SU-DHL-6 (cell line): ENCODE measurements around the gene MDH1.

Source experiments
- H2AFZ ChIP-seq: fragments of 200-600 bp; sonication (generic); 2 replicates; pipeline ENCODE4 v1.6.1; 2014; ENCODE audit warnings: low read depth, mild to moderate bottlenecking, moderate library complexity, mixed read lengths, antibody characterized with exemption, low read length; ENCODE audit not compliant: severe bottlenecking
- H3F3A ChIP-seq: fragments of 200-600 bp; shearing (Covaris generic); 2 replicates; pipeline ENCODE4 v1.6.0; 2016; ENCODE audit warnings: antibody characterized with exemption, mild to moderate bottlenecking; ENCODE audit not compliant: insufficient read depth
- H3K27ac ChIP-seq: fragments of 200-600 bp; sonication (generic); 2 replicates; pipeline ENCODE4 v1.5.1; 2016; ENCODE audit warnings: low read depth, mild to moderate bottlenecking, low read length, moderate library complexity, mixed read lengths
- H3K27me3 ChIP-seq: fragments of 200-600 bp; sonication (generic), shearing (Covaris generic); 2 replicates; pipeline ENCODE4 v1.6.0; 2014; ENCODE audit warnings: mild to moderate bottlenecking, low read length
- H3K36me3 ChIP-seq: fragments of 200-600 bp; sonication (generic); 2 replicates; pipeline ENCODE4 v1.6.1; 2014; ENCODE audit warnings: mild to moderate bottlenecking, low read length, mixed read lengths
- H3K4me2 ChIP-seq: fragments of 300-600, 200-600 bp; shearing (Covaris generic), sonication (generic); 2 replicates; pipeline ENCODE4 v1.6.0; 2014; ENCODE audit warnings: low read length, low read depth, mild to moderate bottlenecking; ENCODE audit not compliant: poor library complexity, severe bottlenecking
- H3K4me3 ChIP-seq: fragments of 200-600 bp; sonication (generic); 2 replicates; pipeline ENCODE4 v1.5.1; 2014; ENCODE audit warnings: antibody characterized with exemption, low read length, mild to moderate bottlenecking, mixed read lengths; ENCODE audit not compliant: insufficient read depth, poor library complexity, severe bottlenecking
- H3K79me2 ChIP-seq: fragments of 200-600 bp; sonication (generic); 2 replicates; pipeline ENCODE4 v1.6.1; 2014; ENCODE audit warnings: mild to moderate bottlenecking, low read length, moderate library complexity; ENCODE audit not compliant: insufficient read depth
- H3K9ac ChIP-seq: fragments of 200-600 bp; sonication (generic); 2 replicates; pipeline ENCODE4 v1.7.0; 2014; ENCODE audit warnings: mild to moderate bottlenecking, low read length
- H3K9me2 ChIP-seq: fragments of 200-600 bp; sonication (generic); replicated peaks from 2 replicates; pipeline ENCODE4 v1.6.1; 2014; ENCODE audit warnings: low read length; ENCODE audit not compliant: insufficient read depth
- H3K9me3 ChIP-seq: fragments of 200-600 bp; sonication (generic); 2 replicates; pipeline ENCODE4 v1.6.1; 2014; ENCODE audit warnings: low read length, mixed read lengths; ENCODE audit not compliant: insufficient read depth
- H4K20me1 ChIP-seq: fragments of 200-600 bp; sonication (generic); 2 replicates; pipeline ENCODE4 v1.6.1; 2014; ENCODE audit warnings: low read depth, mild to moderate bottlenecking, antibody characterized with exemption, low read length, moderate library complexity, mixed read lengths
- EZH2phosphoT487 ChIP-seq: fragments of 200-600 bp; sonication (generic), shearing (Covaris generic); conservative IDR thresholded peaks from 2 replicates; pipeline ENCODE4 v1.6.1; 2018; ENCODE audit warnings: mild to moderate bottlenecking, antibody characterized with exemption, low read length, moderate library complexity, mixed read lengths
- TF ChIP-seq, protein P1 (sequence below): fragments of 200-600 bp; sonication (generic); IDR thresholded peaks from one replicate; pipeline ENCODE4 v1.5.1; 2017; ENCODE audit warnings: antibody characterized with exemption, mild to moderate bottlenecking, low read length, moderate library complexity; ENCODE audit not compliant: insufficient read depth, poor library complexity, severe bottlenecking

The MDH1 gene

DNA sequence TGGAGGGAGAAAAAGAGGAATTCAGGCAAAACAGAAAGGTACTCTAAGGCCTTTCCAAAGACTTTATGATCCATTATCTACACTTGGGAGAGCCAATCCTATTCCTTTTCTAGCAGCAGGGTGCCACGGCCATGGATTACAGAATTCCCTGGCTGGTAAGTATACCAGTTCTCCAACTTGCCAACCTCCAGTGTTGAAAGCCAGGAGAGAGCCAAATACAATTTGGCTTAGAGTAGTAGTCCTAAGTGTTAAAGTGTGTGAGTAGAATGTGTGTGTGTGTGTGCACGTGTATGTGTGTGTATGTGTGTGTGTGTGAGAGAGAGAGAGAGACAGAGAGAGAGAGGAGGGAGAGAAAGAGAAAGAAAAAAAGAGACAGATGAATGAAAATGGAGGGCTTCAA is 43.7 kb upstream of the MDH1 start:
- Histone ChIP-seq H3K27me3 (no peaks in the 10 kb centered on the region), H3K4me3 (no peak overlapping the region), H3K79me2 (peaks cover 9% of the 10 kb centered on the region; the same call in 1 of the 2 replicates), H4K20me1 (peaks cover 12% of the 10 kb centered on the region; the same call in 1 of the 2 replicates), H3K36me3 (no peaks in the 10 kb centered on the region), H3K9me3 (no peaks in the 10 kb centered on the region), H3K9me2 (no peaks in the 10 kb centered on the region), H3K27ac (no peak overlapping the region), H3K4me2 (no peak overlapping the region), H3F3A (peaks cover 7% of the 10 kb centered on the region; the same call in 1 of the 2 replicates), H2AFZ (no peak overlapping the region), H3K9ac (no peak overlapping the region)
- TF ChIP-seq, protein P1, sequence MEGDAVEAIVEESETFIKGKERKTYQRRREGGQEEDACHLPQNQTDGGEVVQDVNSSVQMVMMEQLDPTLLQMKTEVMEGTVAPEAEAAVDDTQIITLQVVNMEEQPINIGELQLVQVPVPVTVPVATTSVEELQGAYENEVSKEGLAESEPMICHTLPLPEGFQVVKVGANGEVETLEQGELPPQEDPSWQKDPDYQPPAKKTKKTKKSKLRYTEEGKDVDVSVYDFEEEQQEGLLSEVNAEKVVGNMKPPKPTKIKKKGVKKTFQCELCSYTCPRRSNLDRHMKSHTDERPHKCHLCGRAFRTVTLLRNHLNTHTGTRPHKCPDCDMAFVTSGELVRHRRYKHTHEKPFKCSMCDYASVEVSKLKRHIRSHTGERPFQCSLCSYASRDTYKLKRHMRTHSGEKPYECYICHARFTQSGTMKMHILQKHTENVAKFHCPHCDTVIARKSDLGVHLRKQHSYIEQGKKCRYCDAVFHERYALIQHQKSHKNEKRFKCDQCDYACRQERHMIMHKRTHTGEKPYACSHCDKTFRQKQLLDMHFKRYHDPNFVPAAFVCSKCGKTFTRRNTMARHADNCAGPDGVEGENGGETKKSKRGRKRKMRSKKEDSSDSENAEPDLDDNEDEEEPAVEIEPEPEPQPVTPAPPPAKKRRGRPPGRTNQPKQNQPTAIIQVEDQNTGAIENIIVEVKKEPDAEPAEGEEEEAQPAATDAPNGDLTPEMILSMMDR: no peak
- TF ChIP-seq EZH2phosphoT487: no peak

DNA sequence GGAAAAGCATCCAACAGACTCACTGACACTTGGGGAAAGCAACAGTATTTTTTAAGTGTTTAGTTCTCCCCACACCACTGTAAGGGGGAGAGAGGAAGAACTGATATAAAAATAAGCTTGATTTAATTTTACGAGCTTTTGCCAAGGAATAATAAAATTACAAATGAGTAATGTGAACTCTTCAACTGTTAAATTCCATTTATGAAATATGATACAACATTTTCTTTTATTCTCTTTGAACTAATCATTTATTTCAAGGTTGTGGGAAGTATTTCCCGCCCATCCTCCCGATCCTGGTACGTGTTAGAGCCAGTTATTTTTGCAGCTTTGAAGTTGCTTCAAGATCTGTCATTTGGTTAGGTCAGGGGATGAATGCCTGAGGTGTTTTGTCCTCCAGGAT is 35.7 kb upstream of the MDH1 start:
- H3K36me3 ChIP-seq: no peaks in the 10 kb centered on the region
- TF ChIP-seq, protein P1: no peak
- no peak for TF ChIP-seq EZH2phosphoT487
- peaks cover 5% of the 10 kb centered on the region; the same call in 1 of the 2 replicates for H3F3A ChIP-seq
- no peaks in the 10 kb centered on the region for H3K79me2 ChIP-seq
- H3K9ac ChIP-seq: no peak overlapping the region
- no peak overlapping the region for H2AFZ ChIP-seq
- H3K4me3 ChIP-seq: no peak overlapping the region
- H3K27ac ChIP-seq: no peak overlapping the region
- no peak overlapping the region for H3K4me2 ChIP-seq
- H3K27me3 ChIP-seq: no peaks in the 10 kb centered on the region
- no peaks in the 10 kb centered on the region for H3K9me2 ChIP-seq
- H3K9me3 ChIP-seq: no peaks in the 10 kb centered on the region
- H4K20me1 ChIP-seq: no peaks in the 10 kb centered on the region

DNA sequence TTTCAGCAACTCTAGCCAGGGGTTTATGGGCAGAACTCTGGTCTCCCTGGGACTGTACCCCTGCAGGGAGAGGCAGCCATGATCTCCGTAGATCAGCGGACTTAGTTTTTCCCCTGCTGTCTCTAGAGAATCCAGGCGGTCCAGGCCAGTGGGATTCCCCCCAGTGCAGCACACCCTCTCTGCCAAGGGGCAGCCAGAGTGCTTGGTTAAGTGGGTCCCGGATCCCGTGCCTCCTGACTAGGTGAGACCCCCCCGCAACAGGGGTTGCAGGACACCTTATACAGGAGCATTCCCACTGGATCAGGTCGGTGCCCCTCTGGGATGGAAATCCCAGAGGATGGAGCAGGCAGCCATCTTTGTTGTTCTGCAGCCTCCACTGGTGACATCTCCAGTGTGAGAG is 33.5 kb upstream of the MDH1 start:
- Histone ChIP-seq H3K79me2 (no peaks in the 10 kb centered on the region), H3K9me3 (no peaks in the 10 kb centered on the region), H3K9me2 (no peaks in the 10 kb centered on the region), H3K9ac (no peak overlapping the region), H3K4me3 (no peak overlapping the region), H3K36me3 (no peaks in the 10 kb centered on the region), H4K20me1 (no peaks in the 10 kb centered on the region), H3F3A (no peaks in the 10 kb centered on the region), H3K27ac (no peak overlapping the region), H3K27me3 (no peaks in the 10 kb centered on the region), H3K4me2 (no peak overlapping the region), H2AFZ (no peak overlapping the region)
- no peak for TF ChIP-seq EZH2phosphoT487
- TF ChIP-seq, protein P1: no peak
